ENCODE measurements around the gene BABAM1.

Gene BABAM1

GRCh38 chr19:17324357-17325114, 57.3 kb downstream of the BABAM1 start:
- no peak for DNase-seq

GRCh38 chr19:17325133-17325532, 57.9 kb downstream of the BABAM1 start:
- DNase-seq: no peak

- DNase-seq: no peak
Observed at GRCh38 chr19:17325881-17326594, 58.8 kb downstream of the BABAM1 start.

GRCh38 chr19:17326595-17326966, 59.3 kb downstream of the BABAM1 start:
- no peak for DNase-seq

GRCh38 chr19:17327068-17327653, 59.9 kb downstream of the BABAM1 start:
- DNase-seq: no peak

- no peak for DNase-seq
Observed at GRCh38 chr19:17327654-17328516, 60.6 kb downstream of the BABAM1 start.

Data from NCI-H1048 (cell line).